ENCODE data around the gene FREM1. TPM values are rescaled to one million over a fixed set of nuclear protein-coding genes. Genes with fewer than 3 reads are reported as not detected.

Gene FREM1
- total RNA-seq, 1 donor from 2014 or later: not detected

GRCh38 chr9:14888272-14888671 lies 22.0 kb downstream of the FREM1 start:
- CTCF ChIA-PET: no interaction called here
- POLR2A ChIA-PET: no interaction called here
- H3K27ac Mint-ChIP-seq: no peak overlapping the region
- ATAC-seq (ENCODE audit: low read depth): no peak
- no peaks in the 10 kb centered on the region for H3K27me3 Mint-ChIP-seq
- intact Hi-C loops (cut with micrococcal nuclease): no loop called here
- TF ChIP-seq CTCF (IDR thresholded peaks at IDR 0.05): no peak
- H3K9me3 Mint-ChIP-seq: no peaks in the 10 kb centered on the region
- DNase-seq: no peak
- H3K4me3 Mint-ChIP-seq: no peak overlapping the region
- no peaks in the 10 kb centered on the region for H3K4me1 Mint-ChIP-seq
- no peaks in the 10 kb centered on the region for H3K36me3 Mint-ChIP-seq (ENCODE audit: low read depth)

GRCh38 chr9:14887149-14887548 lies 23.1 kb downstream of the FREM1 start:
- ChIA-PET CTCF (no interaction called here), POLR2A (no interaction called here)
- intact Hi-C loops (cut with micrococcal nuclease): no loop called here
- Mint-ChIP-seq H3K27ac (no peak overlapping the region), H3K27me3 (no peaks in the 10 kb centered on the region), H3K4me3 (no peak overlapping the region), H3K4me1 (no peaks in the 10 kb centered on the region), H3K9me3 (no peaks in the 10 kb centered on the region), H3K36me3 (ENCODE audit: low read depth) (no peaks in the 10 kb centered on the region)
- ATAC-seq (ENCODE audit: low read depth) (no peak), DNase-seq (no peak)
- TF ChIP-seq CTCF (IDR thresholded peaks at IDR 0.05): no peak

GRCh38 chr9:14883310-14883944 lies 26.8 kb downstream of the FREM1 start:
- Mint-ChIP-seq H3K27ac (no peak overlapping the region), H3K4me1 (no peaks in the 10 kb centered on the region), H3K36me3 (ENCODE audit: low read depth) (no peaks in the 10 kb centered on the region), H3K9me3 (no peaks in the 10 kb centered on the region), H3K4me3 (no peak overlapping the region), H3K27me3 (no peaks in the 10 kb centered on the region)
- TF ChIP-seq CTCF (IDR thresholded peaks at IDR 0.05): no peak
- ChIA-PET POLR2A (no interaction called here), CTCF (no interaction called here)
- intact Hi-C loops (cut with micrococcal nuclease): no loop called here
- no peak for DNase-seq
- ATAC-seq (ENCODE audit: low read depth): no peak

GRCh38 chr9:14882090-14882489 lies 28.1 kb downstream of the FREM1 start:
- H3K36me3 Mint-ChIP-seq (ENCODE audit: low read depth): no peaks in the 10 kb centered on the region
- intact Hi-C loops (cut with micrococcal nuclease): no loop called here
- DNase-seq: no peak
- TF ChIP-seq CTCF (IDR thresholded peaks at IDR 0.05): no peak
- CTCF ChIA-PET: no interaction called here
- no peaks in the 10 kb centered on the region for H3K9me3 Mint-ChIP-seq
- no peak overlapping the region for H3K4me3 Mint-ChIP-seq
- POLR2A ChIA-PET: no interaction called here
- peaks cover 4% of the 10 kb centered on the region for H3K27me3 Mint-ChIP-seq
- ATAC-seq (ENCODE audit: low read depth): no peak
- no peaks in the 10 kb centered on the region for H3K4me1 Mint-ChIP-seq
- no peak overlapping the region for H3K27ac Mint-ChIP-seq

- peaks cover 4% of the 10 kb centered on the region for H3K27me3 Mint-ChIP-seq
- H3K4me3 Mint-ChIP-seq: no peak overlapping the region
- ChIA-PET CTCF (no interaction called here), POLR2A (no interaction called here)
- intact Hi-C loops (cut with micrococcal nuclease): no loop called here
- TF ChIP-seq CTCF (IDR thresholded peaks at IDR 0.05): no peak
- ATAC-seq (ENCODE audit: low read depth) (no peak), DNase-seq (no peak)
- H3K27ac Mint-ChIP-seq: no peak overlapping the region
- no peaks in the 10 kb centered on the region for H3K36me3 Mint-ChIP-seq (ENCODE audit: low read depth)
- H3K4me1 Mint-ChIP-seq: no peaks in the 10 kb centered on the region
- no peaks in the 10 kb centered on the region for H3K9me3 Mint-ChIP-seq
These were observed 29.2 kb downstream of the FREM1 start for GRCh38 chr9:14881006-14881405.

All from activated B cell treated with CpG ODN at 0.5 μM for 24 hours (primary cell).